ENCODE data around the gene LAMTOR2.

LAMTOR2 gene

GRCh38 chr1:156076609-156077429, 22.2 kb downstream of the LAMTOR2 start:
- DNase-seq (ENCODE audit: low read depth), result no peak

GRCh38 chr1:156077430-156077760, 22.8 kb downstream of the LAMTOR2 start:
- DNase-seq (ENCODE audit: low read depth), result no peak

GRCh38 chr1:156078728-156079127, 24.1 kb downstream of the LAMTOR2 start:
- DNase-seq (ENCODE audit: low read depth), result no peak

- no peak for DNase-seq (ENCODE audit: low read depth)
These were observed 25.2 kb downstream of the LAMTOR2 start for GRCh38 chr1:156079762-156080161.

- no peak for DNase-seq (ENCODE audit: low read depth)
These were observed 25.8 kb downstream of the LAMTOR2 start for GRCh38 chr1:156080241-156080862.

- no peak for DNase-seq (ENCODE audit: low read depth)
These were observed 26.2 kb downstream of the LAMTOR2 start for GRCh38 chr1:156080863-156081179.

- no peak for DNase-seq (ENCODE audit: low read depth)
These were observed 26.8 kb downstream of the LAMTOR2 start for GRCh38 chr1:156081180-156081916.

- DNase-seq (ENCODE audit: low read depth), result no peak
These were observed 27.3 kb downstream of the LAMTOR2 start for GRCh38 chr1:156081917-156082308.

GRCh38 chr1:156082309-156083091, 27.9 kb downstream of the LAMTOR2 start, which contains the start of gene MEX3A:
MEX3A (minus strand) TSS chr1:156082465; CDS start chr1:156081998, 467 bp downstream.
- no peak for DNase-seq (ENCODE audit: low read depth)

- DNase-seq (ENCODE audit: low read depth), result no peak
These were observed 29.5 kb downstream of the LAMTOR2 start for GRCh38 chr1:156083800-156084790.

GRCh38 chr1:156086256-156086662, 31.7 kb downstream of the LAMTOR2 start:
- no peak for DNase-seq (ENCODE audit: low read depth)

GRCh38 chr1:156089704-156090103, 35.1 kb downstream of the LAMTOR2 start:
- no peak for DNase-seq (ENCODE audit: low read depth)

- no peak for DNase-seq (ENCODE audit: low read depth)
These were observed 35.7 kb downstream of the LAMTOR2 start for GRCh38 chr1:156090138-156090839.

GRCh38 chr1:156090840-156091188, 36.2 kb downstream of the LAMTOR2 start:
- DNase-seq (ENCODE audit: low read depth), result no peak

GRCh38 chr1:156091610-156092009, 37.0 kb downstream of the LAMTOR2 start:
- no peak for DNase-seq (ENCODE audit: low read depth)

- DNase-seq (ENCODE audit: low read depth), result no peak
These were observed 41.4 kb downstream of the LAMTOR2 start for GRCh38 chr1:156095906-156096508.

GRCh38 chr1:156096640-156097391, 42.2 kb downstream of the LAMTOR2 start:
- no peak for DNase-seq (ENCODE audit: low read depth)

- DNase-seq (ENCODE audit: low read depth), result no peak
These were observed 43.1 kb downstream of the LAMTOR2 start for GRCh38 chr1:156097499-156098178.

- DNase-seq (ENCODE audit: low read depth), result no peak
These were observed 44.2 kb downstream of the LAMTOR2 start for GRCh38 chr1:156098784-156099183.

Measured in non-pigmented ciliary epithelial cell (primary cell).